ENCODE data around the gene PLD4. TPM values are rescaled to one million over a fixed set of nuclear protein-coding genes. Genes with fewer than 3 reads are reported as not detected.
"Not testable (repeated sequence)": the region's sequence is repeated elsewhere in the genome, so short reads cannot be mapped to it uniquely, and the experiment has no call there.

Gene PLD4
- total RNA-seq, 6 experiments from 2014 or later = 0.05 to 0.18 (median 0.11) TPM

GRCh38 chr14:104913435-104913834, 11.2 kb upstream of the PLD4 start:
- H3K4me3 Mint-ChIP-seq = no peak overlapping the region
- H3K36me3 Mint-ChIP-seq (ENCODE audit: low read depth) = peaks cover 11% of the 10 kb centered on the region; the same call in 1 of the 2 replicates
- peaks cover 22% of the 10 kb centered on the region for H3K27me3 Mint-ChIP-seq (ENCODE audit: insufficient read depth)
- H3K9me3 Mint-ChIP-seq = peaks cover 22% of the 10 kb centered on the region
- DNase-seq = no peak
- H3K27ac Mint-ChIP-seq = no peak overlapping the region
- TF ChIP-seq CTCF (IDR thresholded peaks at IDR 0.05) = no peak
- no peaks in the 10 kb centered on the region for H3K4me1 Mint-ChIP-seq (ENCODE audit: low read depth)

- TF ChIP-seq CTCF (IDR thresholded peaks at IDR 0.05) = no peak
- Mint-ChIP-seq H3K9me3 (peaks cover 8% of the 10 kb centered on the region), H3K27me3 (ENCODE audit: insufficient read depth) (peaks cover 20% of the 10 kb centered on the region), H3K4me1 (ENCODE audit: low read depth) (no peaks in the 10 kb centered on the region), H3K36me3 (ENCODE audit: low read depth) (peaks cover 2% of the 10 kb centered on the region; the same call in 1 of the 2 replicates), H3K4me3 (no peak overlapping the region), H3K27ac (no peak overlapping the region)
- DNase-seq = no peak
Observed at GRCh38 chr14:104917116-104917515, 7.6 kb upstream of the PLD4 start.

- Mint-ChIP-seq H3K4me3 (no peak overlapping the region), H3K27me3 (ENCODE audit: insufficient read depth) (peaks cover 20% of the 10 kb centered on the region), H3K4me1 (ENCODE audit: low read depth) (no peaks in the 10 kb centered on the region), H3K9me3 (peaks cover 5% of the 10 kb centered on the region; the same call in 1 of the 2 replicates), H3K36me3 (ENCODE audit: low read depth) (no peaks in the 10 kb centered on the region), H3K27ac (no peak overlapping the region)
- DNase-seq = no peak
- TF ChIP-seq CTCF (IDR thresholded peaks at IDR 0.05) = no peak
Observed at GRCh38 chr14:104917993-104918392, 6.7 kb upstream of the PLD4 start.

GRCh38 chr14:104919152-104919992, 5.3 kb upstream of the PLD4 start:
- H3K4me3 Mint-ChIP-seq; DNase-seq; H3K9me3 Mint-ChIP-seq; H3K36me3 Mint-ChIP-seq (ENCODE audit: low read depth); H3K4me1 Mint-ChIP-seq (ENCODE audit: low read depth); H3K27ac Mint-ChIP-seq: not testable (repeated sequence)
- peaks cover 11% of the 10 kb centered on the region for H3K27me3 Mint-ChIP-seq (ENCODE audit: insufficient read depth)

- Mint-ChIP-seq H3K9me3 (no peaks in the 10 kb centered on the region), H3K4me1 (ENCODE audit: low read depth) (no peaks in the 10 kb centered on the region), H3K4me3 (no peak overlapping the region), H3K27me3 (ENCODE audit: insufficient read depth) (peaks cover 11% of the 10 kb centered on the region), H3K36me3 (ENCODE audit: low read depth) (no peaks in the 10 kb centered on the region), H3K27ac (no peak overlapping the region)
- DNase-seq = no peak
- no peak for TF ChIP-seq CTCF (IDR thresholded peaks at IDR 0.05)
Observed at GRCh38 chr14:104919993-104920315, 4.7 kb upstream of the PLD4 start.

GRCh38 chr14:104923640-104924420, 849 bp upstream of the PLD4 start:
- no peak overlapping the region for H3K27ac Mint-ChIP-seq
- no peak overlapping the region for H3K4me3 Mint-ChIP-seq
- peaks cover 12% of the 10 kb centered on the region for H3K27me3 Mint-ChIP-seq (ENCODE audit: insufficient read depth)
- no peaks in the 10 kb centered on the region for H3K36me3 Mint-ChIP-seq (ENCODE audit: low read depth)
- no peaks in the 10 kb centered on the region for H3K9me3 Mint-ChIP-seq
- TF ChIP-seq CTCF (IDR thresholded peaks at IDR 0.05) = no peak
- no peaks in the 10 kb centered on the region for H3K4me1 Mint-ChIP-seq (ENCODE audit: low read depth)
- DNase-seq = no peak
